Cardiac fibroblast (primary cell): Measurements from ENCODE around the gene OPCML.
A peak's percentile ranks its signal among the peaks of the same experiment; 100 is the strongest.

Experiments
- DNase-seq, 2 donors: peaks; one replicate each; pipeline versions ENCODE4 v3.0.0 to v3.0.0-alpha.2; 2010; ENCODE audit warnings: low read depth in 2 of 2
- H3K4me3 ChIP-seq, 2 donors: replicated peaks in 1 of 2; 1 replicate in 1 of 2; 2 replicates in 1 of 2; pipeline ENCODE4 v1.5.1; 2011; ENCODE audit warnings: low read depth in 2 of 2, low read length in 2 of 2, mild to moderate bottlenecking in 2 of 2, moderate library complexity in 1 of 2
- CTCF ChIP-seq: IDR thresholded peaks from one replicate; pipeline ENCODE4 v1.5.1; 2011; ENCODE audit warnings: low read depth, mild to moderate bottlenecking, low read length, inconsistent platforms

The OPCML gene

GRCh38 chr11:133305208-133305956, 226.9 kb downstream of the OPCML start:
- no peak for TF ChIP-seq CTCF
- H3K4me3 ChIP-seq: no peak overlapping the region

GRCh38 chr11:133303262-133303661, 229.0 kb downstream of the OPCML start:
- TF ChIP-seq CTCF: no peak
- DNase-seq: no peak
- no peak overlapping the region for H3K4me3 ChIP-seq

More at GRCh38 chr11:133305208-133305956, 226.9 kb downstream of the OPCML start:
- DNase-seq: no peak

- DNase-seq: no peak
- TF ChIP-seq CTCF: no peak
- no peak overlapping the region for H3K4me3 ChIP-seq
Measured at GRCh38 chr11:133302056-133302455, 230.2 kb downstream of the OPCML start.

- DNase-seq: no peak
- no peak overlapping the region for H3K4me3 ChIP-seq
- no peak for TF ChIP-seq CTCF
Measured at GRCh38 chr11:133300666-133301065, 231.6 kb downstream of the OPCML start.

- TF ChIP-seq CTCF: no peak
- DNase-seq: no peak
- H3K4me3 ChIP-seq: no peak overlapping the region
Measured at GRCh38 chr11:133291780-133292179, 240.5 kb downstream of the OPCML start.

GRCh38 chr11:133285359-133285758, 246.9 kb downstream of the OPCML start:
- no peak for DNase-seq
- no peak overlapping the region for H3K4me3 ChIP-seq
- TF ChIP-seq CTCF: no peak

GRCh38 chr11:133284156-133284555, 248.1 kb downstream of the OPCML start:
- no peak for TF ChIP-seq CTCF
- DNase-seq: peak in 1 of 2 donors; percentile 0
- no peak overlapping the region for H3K4me3 ChIP-seq
